T-cell (primary cell): ENCODE results near the gene RTCB. TPM values are rescaled to one million over a fixed set of nuclear protein-coding genes. Genes with fewer than 3 reads are reported as not detected.
"Not testable (repeated sequence)": the region's sequence is repeated elsewhere in the genome, so short reads cannot be mapped to it uniquely, and the experiment has no call there.

ENCODE experiments used
- ATAC-seq, 4 experiments: fragments of 200-7000 bp in 3 of 4; fragments of 150-1000 bp in 1 of 4; cut with Tn5 transposase; replicated peaks in 1 of 4; 1 replicate in 3 of 4; 2 replicates in 1 of 4; pipeline ENCODE4 v1.10.0; 2021; ENCODE audit warnings: moderate library complexity in 3 of 4, mild to moderate bottlenecking in 2 of 4, moderate number of reproducible peaks in 1 of 4
- CTCF ChIA-PET, 2 donors: fragments of 300-600 bp; sonication (Branson Sonifier 250); formaldehyde crosslinking; loops; one replicate each; lab custom pipeline; 2022; ENCODE audit warnings: antibody characterized with exemption in 2 of 2; lab: Charles Lee
- POLR2A ChIA-PET, 2 donors: fragments of 300-600 bp; sonication (Branson Sonifier 250); formaldehyde crosslinking; loops; one replicate each; lab custom pipeline; 2022; ENCODE audit warnings: antibody characterized with exemption in 2 of 2; lab: Charles Lee
- DNase-seq, 35 experiments: peaks; one replicate each; pipeline versions ENCODE4 v3.0.0 to v3.0.0-alpha.2; 2013 to 2023
- H3K27ac ChIP-seq: one replicate; pipeline ENCODE4 v1.5.1; 2013; ENCODE audit warnings: low read length
- H3K27me3 ChIP-seq, 2 experiments: replicated peaks in 1 of 2; 1 replicate in 1 of 2; 2 replicates in 1 of 2; pipeline versions ENCODE4 v1.6.1 to v1.7.0; 2013; ENCODE audit warnings: low read length in 1 of 2, mixed read lengths in 1 of 2; ENCODE audit not compliant: control insufficient read depth in 2 of 2, insufficient read depth in 2 of 2; ENCODE audit errors: extremely low read depth in 1 of 2
- H3K36me3 ChIP-seq, 2 donors: 1 replicate in 1 of 2; 2 replicates in 1 of 2; pipeline versions ENCODE4 v1.6.1 to v1.7.0; 2013; ENCODE audit warnings: low read length in 1 of 2; ENCODE audit not compliant: control insufficient read depth in 2 of 2, insufficient read depth in 1 of 2; ENCODE audit errors: extremely low read depth in 1 of 2
- H3K4me1 ChIP-seq, 2 experiments: 1 replicate in 1 of 2; 2 replicates in 1 of 2; pipeline versions ENCODE4 v1.6.1 to v1.7.0; 2013; ENCODE audit warnings: low read length in 2 of 2, mixed read lengths in 1 of 2; ENCODE audit not compliant: insufficient read depth in 2 of 2, control insufficient read depth in 1 of 2; ENCODE audit errors: extremely low read depth in 1 of 2
- H3K4me3 ChIP-seq, 2 donors: 1 replicate in 1 of 2; 2 replicates in 1 of 2; pipeline versions ENCODE4 v1.5.1 to v1.7.0; 2013; ENCODE audit warnings: mild to moderate bottlenecking in 2 of 2, low read length in 1 of 2, moderate library complexity in 1 of 2; ENCODE audit not compliant: control insufficient read depth in 1 of 2; ENCODE audit errors: extremely low read depth in 1 of 2
- H3K9me3 ChIP-seq: 2 replicates; pipeline ENCODE4 v1.7.0; 2013
- H3K27ac Mint-ChIP-seq, 2 donors: one replicate each; pipeline ENCODE4 v1.8.0; 2020 to 2021; ENCODE audit warnings: mild to moderate bottlenecking in 2 of 2, mixed read lengths in 2 of 2
- H3K27me3 Mint-ChIP-seq, 2 donors: one replicate each; pipeline ENCODE4 v1.8.0; 2021 to 2022; ENCODE audit warnings: mixed read lengths in 2 of 2
- H3K36me3 Mint-ChIP-seq: one replicate; pipeline ENCODE4 v1.8.0; 2021; ENCODE audit warnings: mixed read lengths
- H3K4me1 Mint-ChIP-seq, 3 donors: one replicate each; pipeline ENCODE4 v1.8.0; 2020 to 2022; ENCODE audit warnings: mixed read lengths in 3 of 3, mild to moderate bottlenecking in 1 of 3
- H3K4me3 Mint-ChIP-seq, 3 donors: one replicate each; pipeline ENCODE4 v1.8.0; 2020 to 2022; ENCODE audit warnings: mild to moderate bottlenecking in 3 of 3, mixed read lengths in 3 of 3, moderate library complexity in 3 of 3
- H3K9me3 Mint-ChIP-seq, 3 donors: one replicate each; pipeline ENCODE4 v1.8.0; 2020 to 2022; ENCODE audit warnings: mixed read lengths in 3 of 3
- WGBS: methylation state at CpG from one replicate; pipeline ENCODE4 v1.1.5; 2013; ENCODE audit warnings: missing lambda C conversion rate; ENCODE audit not compliant: insufficient coverage; 5-methylcytosine and 5-hydroxymethylcytosine counted together
- total RNA-seq, 35 experiments: library from RNA in 6 of 35; stranded (reverse) in 6 of 35; fragments of 120-200 nt in 1 of 35; gene quantifications; one replicate each; pipeline versions ENCODE4 v1.2.1 to v1.2.4 and lab custom pipeline; 2013 to 2026

The RTCB gene
- total RNA-seq, 5 donors from 2014 or later (not counting 1 experiment from before 2014, with no cell fraction given) = 35.8 to 49.4 (median 45.2) TPM

DNA sequence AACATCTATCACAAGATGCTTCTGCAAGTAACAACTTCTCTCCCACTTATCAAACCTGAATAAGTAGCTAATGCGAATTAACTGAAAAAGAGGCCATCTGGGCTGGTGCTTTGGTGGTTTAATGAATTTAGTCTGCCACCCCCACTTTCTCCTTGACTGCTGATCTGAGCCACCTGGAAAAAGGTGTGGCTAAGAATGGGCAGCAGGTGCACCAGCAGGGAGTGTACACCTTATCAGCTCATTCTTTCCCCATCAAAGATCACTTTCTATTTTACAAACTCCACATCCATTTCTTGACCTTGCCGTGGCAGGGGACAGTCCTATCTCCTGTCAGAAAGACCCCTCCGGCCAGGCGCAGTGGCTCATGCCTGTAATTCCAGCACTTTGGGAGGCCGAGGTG is 47.8 kb downstream of the RTCB start:
- Mint-ChIP-seq H3K27me3 (peaks cover 0 to 3% of the 10 kb centered on the region in 2 donors), H3K4me1 (no peaks in the 10 kb centered on the region), H3K27ac (no peak overlapping the region), H3K9me3 (no peaks in the 10 kb centered on the region), H3K4me3 (no peak overlapping the region), H3K36me3 (peaks cover 7% of the 10 kb centered on the region)
- Histone ChIP-seq H3K4me3 (no peak overlapping the region), H3K9me3 (no peaks in the 10 kb centered on the region), H3K4me1 (no peaks in the 10 kb centered on the region), H3K27me3 (no peaks in the 10 kb centered on the region), H3K27ac (no peak overlapping the region), H3K36me3 (no peaks in the 10 kb centered on the region)
- WGBS = 94% methylated on average over 4 of the region's 5 CpGs
- CTCF ChIA-PET = no interaction called here
- DNase-seq (no peak), ATAC-seq (no peak)
- POLR2A ChIA-PET = no interaction called here

DNA sequence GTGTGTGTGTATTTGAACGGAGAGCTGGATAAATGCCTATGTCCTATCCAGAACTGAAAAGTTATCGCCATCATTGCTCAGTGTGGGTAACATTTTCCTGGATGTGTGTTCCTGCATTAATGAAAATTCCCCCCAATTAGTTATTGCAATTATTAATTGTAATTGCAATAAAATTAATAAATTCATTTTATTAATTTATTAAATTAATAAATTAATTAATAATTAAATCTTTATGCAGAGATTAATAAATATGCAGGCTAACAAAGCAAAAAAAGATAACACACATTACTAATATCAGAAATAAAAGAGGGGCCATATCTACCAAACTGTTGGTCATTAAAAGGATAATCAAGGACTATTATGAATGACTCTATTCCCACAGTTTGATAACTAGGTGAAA is 50.8 kb downstream of the RTCB start:
- ATAC-seq (no peak), DNase-seq (no peak)
- no CpG with 5 or more reads among the region's 2 CpGs for WGBS
- Mint-ChIP-seq H3K4me3 (no peak overlapping the region), H3K9me3 (no peaks in the 10 kb centered on the region), H3K27ac (no peak overlapping the region), H3K4me1 (no peaks in the 10 kb centered on the region), H3K36me3 (peaks cover 4% of the 10 kb centered on the region), H3K27me3 (peaks cover 0 to 6% of the 10 kb centered on the region in 2 donors)
- H3K4me1 ChIP-seq = no peaks in the 10 kb centered on the region
- CTCF ChIA-PET = no interaction called here
- POLR2A ChIA-PET = no interaction called here
- H3K27ac ChIP-seq = no peak overlapping the region
- H3K4me3 ChIP-seq = no peak overlapping the region
- H3K36me3 ChIP-seq = no peaks in the 10 kb centered on the region
- no peaks in the 10 kb centered on the region for H3K9me3 ChIP-seq
- H3K27me3 ChIP-seq = no peaks in the 10 kb centered on the region

DNA sequence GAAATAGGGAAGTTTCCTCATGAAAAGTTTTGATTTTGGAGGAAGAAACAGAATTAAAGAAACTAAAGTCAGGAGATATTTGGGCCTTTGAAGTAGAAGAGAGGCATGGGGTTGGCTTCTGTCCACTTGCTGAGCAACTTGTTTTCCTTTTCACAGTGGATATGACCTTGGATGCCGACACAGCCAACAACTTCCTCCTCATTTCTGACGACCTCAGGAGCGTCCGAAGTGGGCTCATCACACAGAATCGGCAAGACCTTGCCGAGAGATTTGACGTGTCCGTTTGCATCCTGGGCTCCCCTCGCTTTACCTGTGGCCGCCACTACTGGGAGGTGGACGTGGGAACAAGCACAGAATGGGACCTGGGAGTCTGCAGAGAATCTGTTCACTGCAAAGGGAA is 52.0 kb downstream of the RTCB start:
- ATAC-seq, H3K36me3 ChIP-seq, H3K36me3 Mint-ChIP-seq, POLR2A ChIA-PET, H3K4me3 ChIP-seq, DNase-seq, H3K27ac ChIP-seq, H3K27me3 ChIP-seq, H3K9me3 ChIP-seq, H3K4me1 Mint-ChIP-seq, H3K4me1 ChIP-seq, H3K27ac Mint-ChIP-seq, H3K9me3 Mint-ChIP-seq, H3K27me3 Mint-ChIP-seq, H3K4me3 Mint-ChIP-seq, CTCF ChIA-PET: not testable (repeated sequence)
- 85% methylated on average over 11 of the region's 11 CpGs for WGBS

DNA sequence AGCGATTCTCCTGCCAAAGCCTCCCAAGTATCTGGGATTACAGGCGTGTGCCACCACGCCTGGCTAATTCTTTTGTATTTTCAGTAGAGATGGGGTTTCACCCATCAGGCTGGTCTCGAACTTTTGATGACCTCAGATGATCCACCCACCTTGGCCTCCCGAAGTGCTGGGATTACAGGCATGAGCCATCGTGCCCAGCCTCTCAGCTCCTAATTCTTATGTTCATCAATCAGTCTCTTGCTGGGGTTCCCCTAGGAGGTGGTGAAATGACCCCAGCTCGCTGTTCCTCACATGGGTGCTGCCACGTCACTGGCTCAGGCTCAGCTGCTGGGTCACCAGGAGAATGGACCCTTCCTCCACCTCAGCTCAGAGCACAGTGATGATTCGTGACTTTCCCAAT is 54.5 kb downstream of the RTCB start, which contains the start of gene RFPL3:
Gene RFPL3, plus strand, starts transcription at position 301 of the 400 bp plus-strand sequence. CDS start 205 bp downstream, outside the sequence.
- DNase-seq, H3K9me3 Mint-ChIP-seq, H3K4me3 Mint-ChIP-seq, H3K27ac ChIP-seq, H3K36me3 Mint-ChIP-seq, H3K4me1 ChIP-seq, H3K27me3 Mint-ChIP-seq, H3K9me3 ChIP-seq, POLR2A ChIA-PET, H3K27me3 ChIP-seq, ATAC-seq, H3K4me3 ChIP-seq, H3K27ac Mint-ChIP-seq, H3K4me1 Mint-ChIP-seq, CTCF ChIA-PET, H3K36me3 ChIP-seq: not testable (repeated sequence)
- WGBS = 88% methylated on average over 1 of the region's 9 CpGs

- POLR2A ChIA-PET = no interaction called here
- WGBS = 96% methylated on average over 2 of the region's 3 CpGs
- no peak for ATAC-seq
These were observed 56.3 kb downstream of the RTCB start for GRCh38 chr22:32355760-32356159.

DNA sequence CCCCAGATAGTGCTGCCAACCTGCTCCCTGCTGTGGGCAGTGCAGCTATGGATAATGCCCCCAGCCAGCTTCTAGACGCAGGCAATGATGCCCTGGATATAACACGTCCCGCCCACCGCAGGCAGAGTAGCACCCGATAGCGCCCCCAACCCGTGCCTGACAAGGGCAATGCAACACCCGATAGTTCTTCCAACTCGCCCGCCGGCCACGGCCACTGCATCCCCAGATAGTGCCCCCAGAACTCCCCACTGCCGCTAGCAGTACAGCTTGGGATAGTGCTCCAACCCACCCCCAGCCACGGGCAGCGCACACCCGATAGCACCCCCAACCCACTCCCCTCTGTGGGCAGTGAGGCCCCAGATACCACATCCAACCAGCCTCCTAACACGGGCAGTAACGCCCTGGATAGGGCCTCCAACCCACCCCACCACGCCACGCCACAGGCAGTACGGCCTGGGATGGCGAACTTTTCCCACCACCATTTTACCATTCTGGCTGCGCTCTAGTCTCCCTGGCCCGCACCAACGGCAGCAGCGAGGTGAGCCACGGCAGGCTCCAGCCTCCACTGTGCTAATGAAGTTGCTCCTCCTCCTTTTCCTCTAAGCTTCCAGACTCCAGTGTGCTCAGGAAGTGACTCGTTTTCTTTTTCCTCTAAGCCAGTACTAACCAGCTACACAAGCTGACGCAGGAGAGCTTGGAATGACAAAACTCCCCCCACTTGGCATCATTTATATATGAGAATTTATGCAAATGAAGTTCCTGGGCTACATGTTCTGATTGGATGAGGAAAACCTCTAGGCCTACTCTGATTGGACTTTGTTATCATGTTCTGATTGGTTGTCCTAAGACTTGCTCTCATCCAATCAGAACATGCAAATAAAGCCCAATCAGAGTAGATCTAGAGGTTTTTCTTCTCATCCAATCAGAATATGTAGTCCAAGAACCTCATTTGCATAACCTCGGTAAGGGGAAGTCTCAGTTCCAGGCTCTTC is 57.4 kb downstream of the RTCB start:
- ATAC-seq = peak in 1 of 4 experiments; percentile 12
- POLR2A ChIA-PET = no interaction called here
- WGBS = 93% methylated on average over 27 of the region's 30 CpGs
- H3K9me3 ChIP-seq = no peaks in the 10 kb centered on the region
- H3K36me3 ChIP-seq = no peaks in the 10 kb centered on the region
- CTCF ChIA-PET = no interaction called here
- Mint-ChIP-seq H3K27me3 (peaks cover 3 to 5% of the 10 kb centered on the region in 2 donors), H3K4me1 (no peaks in the 10 kb centered on the region), H3K9me3 (peaks cover 0 to 4% (median 0%) of the 10 kb centered on the region in 3 donors), H3K4me3 (no peak overlapping the region), H3K36me3 (peaks cover under 1% of the 10 kb centered on the region), H3K27ac (no peak overlapping the region)
- H3K27me3 ChIP-seq = no peaks in the 10 kb centered on the region
- no peak for DNase-seq
- no peaks in the 10 kb centered on the region for H3K4me1 ChIP-seq
- no peak overlapping the region for H3K27ac ChIP-seq
- H3K4me3 ChIP-seq = no peak overlapping the region

More at GRCh38 chr22:32355760-32356159, 56.3 kb downstream of the RTCB start:
- CTCF ChIA-PET = no interaction called here
- Mint-ChIP-seq H3K27ac (no peak overlapping the region), H3K36me3 (peaks cover 4% of the 10 kb centered on the region), H3K9me3 (peaks cover 0 to 4% (median 0%) of the 10 kb centered on the region in 3 donors), H3K27me3 (peaks cover 3 to 5% of the 10 kb centered on the region in 2 donors), H3K4me3 (no peak overlapping the region), H3K4me1 (no peaks in the 10 kb centered on the region)
- H3K27ac ChIP-seq = no peak overlapping the region
- DNase-seq = peak in 1 of 35 experiments; percentile 7
- H3K4me3 ChIP-seq = no peak overlapping the region
- H3K36me3 ChIP-seq = no peaks in the 10 kb centered on the region
- H3K27me3 ChIP-seq = no peaks in the 10 kb centered on the region
- H3K4me1 ChIP-seq = no peaks in the 10 kb centered on the region
- no peaks in the 10 kb centered on the region for H3K9me3 ChIP-seq
